Activated CD4-positive, alpha-beta memory T cell treated with anti-CD3 and anti-CD28 coated beads for 36 hours (primary cell): Measurements from ENCODE around the gene GABRD. TPM values are rescaled to one million over a fixed set of nuclear protein-coding genes. Genes with fewer than 3 reads are reported as not detected.
A peak's percentile ranks its signal among the peaks of the same experiment; 100 is the strongest.

ENCODE experiments used
- CTCF ChIA-PET: fragments of 350-600 bp; sonication (Branson Sonifier 250); formaldehyde crosslinking; loops from one replicate; lab custom pipeline; 2021; ENCODE audit warnings: antibody characterized with exemption, inconsistent platforms; lab: Charles Lee
- POLR2A ChIA-PET: fragments of 350-600 bp; sonication (Branson Sonifier 250); formaldehyde crosslinking; loops from one replicate; lab custom pipeline; 2021; ENCODE audit warnings: antibody characterized with exemption; lab: Charles Lee
- DNase-seq: peaks from one replicate; pipeline ENCODE4 v3.0.0-alpha.2; 2020
- H3K27ac Mint-ChIP-seq: one replicate; pipeline ENCODE4 v1.8.0; 2021; ENCODE audit warnings: mixed read lengths
- H3K27me3 Mint-ChIP-seq: one replicate; pipeline ENCODE4 v1.8.0; 2021; ENCODE audit warnings: mixed read lengths
- H3K36me3 Mint-ChIP-seq: one replicate; pipeline ENCODE4 v1.8.0; 2021; ENCODE audit warnings: mixed read lengths
- H3K4me1 Mint-ChIP-seq: one replicate; pipeline ENCODE4 v1.8.0; 2021; ENCODE audit warnings: low read depth, mixed read lengths
- H3K4me3 Mint-ChIP-seq: one replicate; pipeline ENCODE4 v1.8.0; 2021; ENCODE audit warnings: mild to moderate bottlenecking, mixed read lengths
- H3K9me3 Mint-ChIP-seq: one replicate; pipeline ENCODE4 v1.8.0; 2021; ENCODE audit warnings: mixed read lengths
- intact Hi-C: fragments of 100-400 bp; cut with micrococcal nuclease; formaldehyde crosslinking; loops from one replicate; pipeline ENCODE4 v1.15.1; 2023
- total RNA-seq, 2 experiments: library from RNA; stranded (reverse); gene quantifications; one replicate each; pipeline ENCODE4 v1.2.3, GENCODE V29; 2021

GABRD gene
- total RNA-seq, 2 experiments from 2014 or later: not detected

DNA sequence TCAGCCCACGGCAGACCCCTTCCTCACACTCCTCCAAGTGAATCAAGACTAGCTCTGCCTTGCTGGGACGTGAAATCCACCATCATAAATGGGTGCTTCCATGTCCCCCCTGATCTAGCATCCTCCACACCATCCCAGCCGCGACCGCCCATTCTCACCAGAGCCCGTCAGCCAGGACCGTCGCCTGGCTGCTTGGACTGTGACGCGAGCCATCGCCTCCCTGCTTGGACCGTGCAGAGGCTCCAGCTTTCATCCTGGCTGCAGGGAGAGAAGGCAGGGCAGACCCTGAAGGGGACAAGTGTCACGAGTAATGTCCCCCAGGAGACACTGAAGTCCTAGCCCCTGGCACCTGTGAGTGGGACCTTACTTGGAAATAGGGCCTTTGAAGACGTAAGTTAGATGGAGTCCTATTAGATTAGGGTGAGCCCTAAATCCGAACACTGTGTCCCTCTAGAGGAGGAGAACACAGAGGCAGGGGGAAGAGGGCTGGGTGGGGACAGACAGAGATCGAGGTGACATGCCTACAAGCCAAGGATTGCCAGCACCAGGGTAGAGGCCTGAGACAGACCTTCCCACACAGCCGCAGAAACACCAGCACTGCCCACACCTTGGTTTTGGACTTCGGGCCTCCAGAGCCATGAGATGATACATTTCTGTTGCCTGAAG lies 18.3 kb downstream of the GABRD start:
- no peak overlapping the region for H3K27ac Mint-ChIP-seq
- ChIA-PET CTCF (no interaction called here), POLR2A (no interaction called here)
- no peaks in the 10 kb centered on the region for H3K4me1 Mint-ChIP-seq
- DNase-seq: no peak
- no peaks in the 10 kb centered on the region for H3K9me3 Mint-ChIP-seq
- H3K27me3 Mint-ChIP-seq: peaks cover 1% of the 10 kb centered on the region
- no peaks in the 10 kb centered on the region for H3K36me3 Mint-ChIP-seq
- intact Hi-C loops: no loop called here
- no peak overlapping the region for H3K4me3 Mint-ChIP-seq

DNA sequence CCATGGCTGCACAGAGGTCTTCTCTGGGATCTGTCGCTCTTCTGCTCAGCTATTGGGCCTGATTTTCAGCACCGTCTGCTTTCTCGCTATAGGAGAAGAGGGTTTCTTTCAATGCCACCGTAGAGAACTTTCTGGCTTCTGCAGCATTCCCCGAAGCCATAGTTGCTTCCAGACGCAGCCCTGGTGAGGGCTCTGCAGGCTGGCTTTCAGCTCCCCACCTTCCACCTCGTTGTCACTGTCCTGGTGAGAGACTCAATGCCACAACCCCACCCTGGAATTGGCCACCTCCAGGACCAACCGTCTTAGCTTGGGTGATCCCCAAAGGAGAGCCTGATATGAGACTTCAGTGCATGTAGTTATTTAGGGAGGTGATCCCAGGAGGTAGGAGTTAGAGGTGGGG lies 19.1 kb downstream of the GABRD start:
- DNase-seq: no peak
- ChIA-PET POLR2A (no interaction called here), CTCF (no interaction called here)
- Mint-ChIP-seq H3K36me3 (no peaks in the 10 kb centered on the region), H3K9me3 (no peaks in the 10 kb centered on the region), H3K4me3 (no peak overlapping the region), H3K4me1 (no peaks in the 10 kb centered on the region), H3K27me3 (peaks cover 1% of the 10 kb centered on the region), H3K27ac (no peak overlapping the region)
- intact Hi-C loops: no loop called here

DNA sequence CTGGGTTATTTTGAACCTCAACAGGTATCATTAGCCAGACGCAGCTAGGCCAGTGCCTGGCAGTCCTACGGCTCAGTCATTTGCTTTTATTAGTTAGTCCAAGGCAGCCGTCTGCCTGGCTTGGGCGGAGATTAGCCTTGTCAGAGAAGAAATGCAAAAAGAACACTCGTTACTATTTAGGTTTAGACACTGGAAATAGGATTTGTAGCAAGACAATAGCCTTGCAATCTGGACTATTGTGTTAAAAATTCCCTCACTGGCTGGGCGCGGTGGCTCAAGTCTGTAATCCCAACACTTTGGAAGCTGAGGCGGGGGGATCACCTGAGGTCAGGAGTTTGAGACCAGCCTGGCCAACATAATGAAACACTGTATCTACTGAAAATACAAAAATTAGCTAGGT lies 20.1 kb downstream of the GABRD start:
- H3K9me3 Mint-ChIP-seq: no peaks in the 10 kb centered on the region
- H3K27me3 Mint-ChIP-seq: no peaks in the 10 kb centered on the region
- no peak overlapping the region for H3K4me3 Mint-ChIP-seq
- no peaks in the 10 kb centered on the region for H3K36me3 Mint-ChIP-seq
- ChIA-PET CTCF (interaction anchor here (1.1 kb wide), 1 partner anchor 95 kb away, joined by 3 read pairs; no protein-coding TSS in a partner anchor), POLR2A (no interaction called here)
- intact Hi-C loops: no loop called here
- DNase-seq: no peak
- no peak overlapping the region for H3K27ac Mint-ChIP-seq
- peaks cover 2% of the 10 kb centered on the region for H3K4me1 Mint-ChIP-seq

- intact Hi-C loops: no loop called here
- POLR2A ChIA-PET: no interaction called here
- no peaks in the 10 kb centered on the region for H3K9me3 Mint-ChIP-seq
- peaks cover 3% of the 10 kb centered on the region for H3K27me3 Mint-ChIP-seq
- H3K4me1 Mint-ChIP-seq: peaks cover 6% of the 10 kb centered on the region
- H3K4me3 Mint-ChIP-seq: no peak overlapping the region
- no peak for DNase-seq
- no peaks in the 10 kb centered on the region for H3K36me3 Mint-ChIP-seq
- H3K27ac Mint-ChIP-seq: no peak overlapping the region
- CTCF ChIA-PET: no interaction called here
Observed at GRCh38 chr1:2041305-2041704, 22.2 kb downstream of the GABRD start.

DNA sequence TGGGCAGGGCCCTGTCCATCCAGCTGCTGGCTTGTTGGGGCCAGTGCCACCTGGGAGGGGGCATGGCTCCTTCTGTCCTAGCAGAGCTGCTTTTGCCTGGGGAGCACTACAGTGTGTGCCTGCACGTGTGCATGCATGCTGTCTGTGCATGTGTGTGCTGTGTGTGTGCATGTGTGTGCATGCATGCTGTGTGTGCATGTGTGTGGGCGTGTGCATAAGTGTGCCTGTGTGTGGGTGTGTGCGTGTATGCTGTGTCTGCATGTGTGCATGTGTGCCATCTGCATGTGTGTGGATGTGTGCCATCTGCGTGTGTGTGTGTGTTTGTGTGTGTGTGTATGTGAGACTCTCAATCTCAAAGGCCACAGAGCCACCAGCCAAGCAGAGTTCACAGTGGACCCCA lies 22.7 kb downstream of the GABRD start:
- no peak overlapping the region for H3K4me3 Mint-ChIP-seq
- H3K9me3 Mint-ChIP-seq: no peaks in the 10 kb centered on the region
- CTCF ChIA-PET: no interaction called here
- POLR2A ChIA-PET: no interaction called here
- H3K27ac Mint-ChIP-seq: no peak overlapping the region
- H3K27me3 Mint-ChIP-seq: peaks cover 3% of the 10 kb centered on the region
- intact Hi-C loops: no loop called here
- no peak for DNase-seq
- peaks cover 6% of the 10 kb centered on the region for H3K4me1 Mint-ChIP-seq
- H3K36me3 Mint-ChIP-seq: no peaks in the 10 kb centered on the region

- POLR2A ChIA-PET: no interaction called here
- intact Hi-C loops: no loop called here
- H3K27me3 Mint-ChIP-seq: peaks cover 3% of the 10 kb centered on the region
- peaks cover 6% of the 10 kb centered on the region for H3K4me1 Mint-ChIP-seq
- H3K4me3 Mint-ChIP-seq: no peak overlapping the region
- no peak overlapping the region for H3K27ac Mint-ChIP-seq
- no peak for DNase-seq
- H3K9me3 Mint-ChIP-seq: no peaks in the 10 kb centered on the region
- CTCF ChIA-PET: interaction anchor here (1.6 to 3.8 kb wide), 4 partner anchors 26 to 100 kb away, joined by 3 to 67 read pairs (median 32); no protein-coding TSS in a partner anchor
- no peaks in the 10 kb centered on the region for H3K36me3 Mint-ChIP-seq
Observed at GRCh38 chr1:2042830-2043773, 24.0 kb downstream of the GABRD start.

- Mint-ChIP-seq H3K9me3 (no peaks in the 10 kb centered on the region), H3K36me3 (no peaks in the 10 kb centered on the region), H3K4me1 (peaks cover 6% of the 10 kb centered on the region), H3K27me3 (peaks cover 9% of the 10 kb centered on the region), H3K27ac (no peak overlapping the region), H3K4me3 (no peak overlapping the region)
- DNase-seq: no peak
- ChIA-PET POLR2A (interaction anchor here (0.8 kb wide), 1 partner anchor 135 kb away, joined by 5 read pairs; no protein-coding TSS in a partner anchor), CTCF (interaction anchor here (0.9 to 3.8 kb wide), 18 partner anchors 9 to 106 kb away, joined by 3 to 67 read pairs (median 6); no protein-coding TSS in a partner anchor)
- intact Hi-C loops: loop anchor here (2.0 kb wide), 1 partner anchor 83 kb away; no protein-coding TSS in a partner anchor
Observed at GRCh38 chr1:2043886-2044285, 24.7 kb downstream of the GABRD start.

GRCh38 chr1:2044510-2045319 lies 25.6 kb downstream of the GABRD start:
- H3K4me1 Mint-ChIP-seq: peaks cover 12% of the 10 kb centered on the region
- H3K27ac Mint-ChIP-seq: no peak overlapping the region
- ChIA-PET CTCF (interaction anchor here (0.6 to 3.8 kb wide), 35 partner anchors 10 to 221 kb away, joined by 3 to 67 read pairs (median 4); partner anchors contain the start of genes CFAP74 and GABRD), POLR2A (interaction anchor here (0.8 kb wide), 1 partner anchor 136 kb away, joined by 5 read pairs; no protein-coding TSS in a partner anchor)
- intact Hi-C loops: loop anchor here (2.0 to 5.0 kb wide), 2 partner anchors 84 to 102 kb away; no protein-coding TSS in a partner anchor
- H3K4me3 Mint-ChIP-seq: no peak overlapping the region
- DNase-seq: peak; percentile 83
- no peaks in the 10 kb centered on the region for H3K36me3 Mint-ChIP-seq
- peaks cover 14% of the 10 kb centered on the region for H3K27me3 Mint-ChIP-seq
- H3K9me3 Mint-ChIP-seq: no peaks in the 10 kb centered on the region

GRCh38 chr1:2045468-2046173 lies 26.5 kb downstream of the GABRD start:
- Mint-ChIP-seq H3K4me1 (peaks cover 12% of the 10 kb centered on the region), H3K4me3 (no peak overlapping the region), H3K27ac (no peak overlapping the region)

GRCh38 chr1:2046174-2046917 lies 27.2 kb downstream of the GABRD start:
- H3K27me3 Mint-ChIP-seq: peaks cover 14% of the 10 kb centered on the region
- H3K4me3 Mint-ChIP-seq: no peak overlapping the region
- intact Hi-C loops: loop anchor here (5.0 kb wide), 1 partner anchor 104 kb away; no protein-coding TSS in a partner anchor
- H3K9me3 Mint-ChIP-seq: no peaks in the 10 kb centered on the region
- ChIA-PET CTCF (interaction anchor here (0.6 to 3.8 kb wide), 6 partner anchors 10 to 153 kb away, joined by 3 to 67 read pairs (median 3); no protein-coding TSS in a partner anchor), POLR2A (no interaction called here)
- no peaks in the 10 kb centered on the region for H3K36me3 Mint-ChIP-seq
- peaks cover 12% of the 10 kb centered on the region for H3K4me1 Mint-ChIP-seq
- peak; percentile 71 for DNase-seq
- H3K27ac Mint-ChIP-seq: no peak overlapping the region

More at GRCh38 chr1:2045468-2046173, 26.5 kb downstream of the GABRD start:
- Mint-ChIP-seq H3K9me3 (no peaks in the 10 kb centered on the region), H3K36me3 (no peaks in the 10 kb centered on the region), H3K27me3 (peaks cover 14% of the 10 kb centered on the region)
- intact Hi-C loops: loop anchor here (2.0 to 5.0 kb wide), 2 partner anchors 85 to 103 kb away; no protein-coding TSS in a partner anchor
- ChIA-PET CTCF (interaction anchor here (0.7 to 3.8 kb wide), 26 partner anchors 11 to 222 kb away, joined by 3 to 67 read pairs (median 5); partner anchors contain the start of genes CFAP74 and GABRD), POLR2A (no interaction called here)
- no peak for DNase-seq
